ENCODE data around the gene INPPL1.

- no peak for TF ChIP-seq CTCF (optimal IDR thresholded peaks at IDR 0.05 in 1 of 3, IDR thresholded peaks at IDR 0.05 in 1 of 3, conservative IDR thresholded peaks at IDR 0.05 in 1 of 3; ENCODE audit: extremely low read depth in 1 of 3, insufficient read depth in 2 of 3, low read length in 3 of 3)
- no peak for TF ChIP-seq EZH2 (IDR thresholded peaks at IDR 0.05; ENCODE audit: low read length)
These were observed 19.4 kb downstream of the INPPL1 start, which contains the start of gene PHOX2A for GRCh38 chr11:72244060-72244360.
